OCI-LY1 (cell line): Measurements from ENCODE around the gene MYOF.

ENCODE experiments used
- CTCF ChIP-seq: fragments of 200-600 bp; sonication (generic), shearing (Covaris generic); IDR thresholded peaks from 2 replicates; pipeline ENCODE4 v1.5.1; 2017; ENCODE audit warnings: mild to moderate bottlenecking, antibody characterized with exemption, low read length, moderate library complexity, mixed read lengths
- EZH2 ChIP-seq: fragments of 200-600 bp; sonication (generic), shearing (Covaris generic); IDR thresholded peaks from 2 replicates; pipeline ENCODE4 v1.8.0; 2017; ENCODE audit warnings: borderline replicate concordance, mixed run types, mild to moderate bottlenecking, antibody characterized with exemption, low read length, moderate library complexity, mixed read lengths

GRCh38 chr10:93357680-93358079, 124.5 kb downstream of the MYOF start:
- TF ChIP-seq CTCF = peak; percentile 39; the same call in 1 of the 2 replicates
- TF ChIP-seq EZH2 = no peak
